B cell (primary cell): ENCODE results near the gene MMP3. TPM values are rescaled to one million over a fixed set of nuclear protein-coding genes. Genes with fewer than 3 reads are reported as not detected.

Source experiments
- ATAC-seq: fragments of 200-7000 bp; cut with Tn5 transposase; one replicate; pipeline ENCODE4 v1.10.0; 2021; ENCODE audit warnings: low read depth, mild to moderate bottlenecking, moderate number of reproducible peaks, moderate library complexity
- CTCF ChIA-PET: fragments of 350-600 bp; sonication (Branson Sonifier 250); formaldehyde crosslinking; loops from one replicate; lab custom pipeline; 2021; ENCODE audit warnings: antibody characterized with exemption, inconsistent platforms; lab: Charles Lee
- POLR2A ChIA-PET: fragments of 350-600 bp; sonication (Branson Sonifier 250); formaldehyde crosslinking; loops from one replicate; lab custom pipeline; 2021; ENCODE audit warnings: antibody characterized with exemption; lab: Charles Lee
- DNase-seq: peaks from one replicate; pipeline ENCODE4 v3.0.0; 2013
- H2AFZ ChIP-seq: 2 replicates; pipeline ENCODE4 v1.6.1; 2012; ENCODE audit warnings: mild to moderate bottlenecking, low read depth, low read length; ENCODE audit not compliant: insufficient read depth, poor library complexity, severe bottlenecking
- H3K27ac ChIP-seq, 2 donors: 1 replicate in 1 of 2; 2 replicates in 1 of 2; pipeline ENCODE4 v1.5.1; 2012 to 2013; ENCODE audit warnings: low read length in 2 of 2, mild to moderate bottlenecking in 2 of 2, moderate library complexity in 1 of 2
- H3K27me3 ChIP-seq, 4 experiments: fragments of 200-600 bp in 1 of 4; sonication (generic) in 1 of 4; replicated peaks in 1 of 4; 1 replicate in 2 of 4; 2 replicates in 2 of 4; pipeline versions ENCODE4 v1.6.1 to v1.7.0; 2013 to 2016; ENCODE audit warnings: low read length in 3 of 4, mild to moderate bottlenecking in 2 of 4, mixed read lengths in 1 of 4, moderate library complexity in 1 of 4; ENCODE audit not compliant: insufficient read depth in 4 of 4, control insufficient read depth in 3 of 4; ENCODE audit errors: control extremely low read depth in 1 of 4
- H3K36me3 ChIP-seq, 2 experiments: replicated peaks in 1 of 2; 1 replicate in 1 of 2; 2 replicates in 1 of 2; pipeline versions ENCODE4 v1.6.1 to v1.7.1; 2013; ENCODE audit warnings: low read length in 1 of 2; ENCODE audit not compliant: insufficient read depth in 2 of 2, control insufficient read depth in 1 of 2; ENCODE audit errors: control extremely low read depth in 1 of 2, extremely low read depth in 1 of 2
- H3K4me1 ChIP-seq, 2 donors: fragments of 200-600 bp in 1 of 2; sonication (generic) in 1 of 2; 1 replicate in 1 of 2; 2 replicates in 1 of 2; pipeline versions ENCODE4 v1.5.1 to v1.6.1; 2013 to 2017; ENCODE audit warnings: low read length in 2 of 2; ENCODE audit not compliant: control insufficient read depth in 2 of 2, insufficient read depth in 2 of 2
- H3K4me2 ChIP-seq: replicated peaks from 2 replicates; pipeline ENCODE3; 2012; ENCODE audit warnings: mild to moderate bottlenecking, low read depth, low read length; ENCODE audit not compliant: poor library complexity, severe bottlenecking
- H3K4me3 ChIP-seq, 5 experiments: fragments of 200-600 bp in 1 of 5; sonication (generic) in 1 of 5; 1 replicate in 3 of 5; 2 replicates in 2 of 5; pipeline versions ENCODE4 v1.5.1 to v1.7.0; 2011 to 2016; ENCODE audit warnings: low read length in 4 of 5, mild to moderate bottlenecking in 4 of 5, low read depth in 2 of 5, control low read depth in 1 of 5, moderate library complexity in 1 of 5; ENCODE audit not compliant: insufficient read depth in 1 of 5; ENCODE audit errors: control extremely low read depth in 1 of 5, extremely low read depth in 1 of 5
- H3K79me2 ChIP-seq: fragments of 200-600 bp; sonication (generic); one replicate; pipeline ENCODE4 v1.6.0; 2016; ENCODE audit warnings: low read length; ENCODE audit not compliant: control insufficient read depth, insufficient read depth
- H3K9ac ChIP-seq: fragments of 200-600 bp; sonication (generic); 2 replicates; pipeline ENCODE4 v1.6.1; 2017; ENCODE audit warnings: mild to moderate bottlenecking, low read length, moderate library complexity
- H3K9me3 ChIP-seq, 3 donors: one replicate each; pipeline versions ENCODE4 v1.6.1 to v1.7.1; 2013; ENCODE audit warnings: low read length in 2 of 3; ENCODE audit not compliant: control insufficient read depth in 2 of 3, insufficient read depth in 1 of 3; ENCODE audit errors: control extremely low read depth in 1 of 3
- H4K20me1 ChIP-seq: 2 replicates; pipeline ENCODE4 v1.6.0; 2012; ENCODE audit warnings: mild to moderate bottlenecking, low read length; ENCODE audit not compliant: insufficient read depth, control insufficient read depth, poor library complexity, severe bottlenecking
- H3K27ac Mint-ChIP-seq: one replicate; pipeline ENCODE4 v1.8.0; 2021; ENCODE audit warnings: mixed read lengths
- H3K27me3 Mint-ChIP-seq: one replicate; pipeline ENCODE4 v1.8.0; 2021; ENCODE audit warnings: mixed read lengths
- H3K4me1 Mint-ChIP-seq: one replicate; pipeline ENCODE4 v1.8.0; 2021; ENCODE audit warnings: mixed read lengths
- H3K4me3 Mint-ChIP-seq: one replicate; pipeline ENCODE4 v1.8.0; 2021; ENCODE audit warnings: mixed read lengths
- H3K9me3 Mint-ChIP-seq: one replicate; pipeline ENCODE4 v1.8.0; 2022; ENCODE audit warnings: mixed read lengths; ENCODE audit not compliant: insufficient read depth
- EZH2 ChIP-seq: IDR thresholded peaks from 2 replicates; pipeline ENCODE4 v1.6.1; 2012; ENCODE audit warnings: borderline replicate concordance, low read depth, mild to moderate bottlenecking, moderate library complexity, low read length; ENCODE audit not compliant: insufficient read depth, poor library complexity, severe bottlenecking
- WGBS: methylation state at CpG from one replicate; pipeline ENCODE4 v1.1.5; 2013; ENCODE audit warnings: missing lambda C conversion rate; ENCODE audit not compliant: insufficient coverage; 5-methylcytosine and 5-hydroxymethylcytosine counted together
- intact Hi-C: fragments of 100-400 bp; cut with micrococcal nuclease; formaldehyde crosslinking; loops from one replicate; pipeline ENCODE4 v1.10.0; 2022
- polyA plus RNA-seq: library from polyadenylated mRNA; depleted of rRNA; stranded (reverse); fragments of >200 nt; gene quantifications from 2 replicates; pipeline ENCODE4 v1.2.3, GENCODE V29; 2012
- total RNA-seq, 2 donors: library from RNA; stranded (reverse); fragments of 120-200 nt in 1 of 2; gene quantifications; 1 replicate in 1 of 2; 2 replicates in 1 of 2; pipeline versions ENCODE4 v1.2.3 to v1.2.4, GENCODE V29; 2013 to 2022
- TF ChIP-seq, protein P1 (sequence below): fragments of 200-600 bp; IDR thresholded peaks from one replicate; pipeline ENCODE4 v1.8.0; 2022; ENCODE audit warnings: antibody characterized with exemption, mild to moderate bottlenecking

MMP3 gene
- total and polyA plus RNA-seq, 2 donors (not counting 1 experiment from before 2014, with no cell fraction given): not detected

DNA sequence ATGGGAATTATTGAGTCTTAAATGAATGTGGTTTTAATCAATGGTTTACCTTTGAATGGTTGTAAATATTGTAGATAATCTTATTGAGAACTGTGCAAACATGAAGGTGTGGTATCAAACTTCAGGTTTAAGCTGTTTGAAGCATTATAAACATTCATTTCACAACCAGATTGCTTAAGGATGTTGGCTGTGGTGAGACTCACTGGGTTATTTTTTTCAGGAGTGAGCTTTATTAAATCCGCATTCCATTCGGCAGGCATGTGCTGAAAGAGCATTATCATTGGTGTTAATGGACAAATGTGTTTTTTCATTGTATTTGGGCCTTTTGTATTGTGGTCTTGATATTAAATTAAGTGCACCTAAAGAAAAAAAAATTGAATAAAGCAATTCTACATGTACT is 9.7 kb downstream of the MMP3 start:
- H3K4me1 ChIP-seq: no peaks in the 10 kb centered on the region
- no peak overlapping the region for H3K4me3 ChIP-seq
- H3K4me3 Mint-ChIP-seq: no peak overlapping the region
- H3K27ac Mint-ChIP-seq: no peak overlapping the region
- peaks cover 0 to 4% (median 0%) of the 10 kb centered on the region in 3 donors for H3K9me3 ChIP-seq
- ChIA-PET POLR2A (no interaction called here), CTCF (no interaction called here)
- H3K27me3 ChIP-seq: peaks cover 0 to 11% (median 0%) of the 10 kb centered on the region in 4 experiments
- no peaks in the 10 kb centered on the region for H4K20me1 ChIP-seq
- peaks cover 37% of the 10 kb centered on the region for H3K27me3 Mint-ChIP-seq
- H3K4me1 Mint-ChIP-seq: peaks cover 2% of the 10 kb centered on the region
- no peaks in the 10 kb centered on the region for H3K79me2 ChIP-seq
- no peak for ATAC-seq
- intact Hi-C loops: no loop called here
- no peak for DNase-seq
- 100% methylated on average over 2 of the region's 2 CpGs for WGBS
- H3K27ac ChIP-seq: no peak overlapping the region
- H2AFZ ChIP-seq: no peak overlapping the region
- no peak overlapping the region for H3K4me2 ChIP-seq
- H3K9me3 Mint-ChIP-seq: no peaks in the 10 kb centered on the region
- H3K9ac ChIP-seq: no peak overlapping the region
- H3K36me3 ChIP-seq: no peaks in the 10 kb centered on the region
- TF ChIP-seq EZH2: no peak
- TF ChIP-seq, protein P1, sequence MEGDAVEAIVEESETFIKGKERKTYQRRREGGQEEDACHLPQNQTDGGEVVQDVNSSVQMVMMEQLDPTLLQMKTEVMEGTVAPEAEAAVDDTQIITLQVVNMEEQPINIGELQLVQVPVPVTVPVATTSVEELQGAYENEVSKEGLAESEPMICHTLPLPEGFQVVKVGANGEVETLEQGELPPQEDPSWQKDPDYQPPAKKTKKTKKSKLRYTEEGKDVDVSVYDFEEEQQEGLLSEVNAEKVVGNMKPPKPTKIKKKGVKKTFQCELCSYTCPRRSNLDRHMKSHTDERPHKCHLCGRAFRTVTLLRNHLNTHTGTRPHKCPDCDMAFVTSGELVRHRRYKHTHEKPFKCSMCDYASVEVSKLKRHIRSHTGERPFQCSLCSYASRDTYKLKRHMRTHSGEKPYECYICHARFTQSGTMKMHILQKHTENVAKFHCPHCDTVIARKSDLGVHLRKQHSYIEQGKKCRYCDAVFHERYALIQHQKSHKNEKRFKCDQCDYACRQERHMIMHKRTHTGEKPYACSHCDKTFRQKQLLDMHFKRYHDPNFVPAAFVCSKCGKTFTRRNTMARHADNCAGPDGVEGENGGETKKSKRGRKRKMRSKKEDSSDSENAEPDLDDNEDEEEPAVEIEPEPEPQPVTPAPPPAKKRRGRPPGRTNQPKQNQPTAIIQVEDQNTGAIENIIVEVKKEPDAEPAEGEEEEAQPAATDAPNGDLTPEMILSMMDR: no peak

DNA sequence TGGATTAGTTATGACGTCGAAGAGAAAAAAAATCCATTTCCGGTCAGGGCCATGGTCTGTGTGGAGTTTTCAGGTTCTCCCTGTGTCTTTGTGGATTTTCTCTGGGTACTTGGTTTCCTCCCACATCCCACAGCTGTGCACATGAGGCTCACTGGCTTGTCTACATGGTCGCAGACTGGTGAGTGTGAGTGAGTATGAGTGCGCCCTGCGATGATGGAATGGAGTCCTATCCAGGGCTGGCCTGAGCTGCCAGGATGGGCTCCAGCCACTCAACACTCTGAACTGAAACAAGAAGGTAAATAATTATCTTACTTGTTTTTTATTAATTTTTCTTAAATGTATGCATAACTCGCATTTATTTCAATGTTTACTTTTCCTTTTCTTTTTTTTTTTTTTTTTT is 10.8 kb downstream of the MMP3 start:
- Mint-ChIP-seq H3K4me3 (no peak overlapping the region), H3K4me1 (peaks cover 2% of the 10 kb centered on the region), H3K27me3 (peaks cover 37% of the 10 kb centered on the region), H3K9me3 (no peaks in the 10 kb centered on the region), H3K27ac (no peak overlapping the region)
- Histone ChIP-seq H3K9me3 (peaks cover 0 to 4% (median 0%) of the 10 kb centered on the region in 3 donors), H3K9ac (no peak overlapping the region), H3K4me3 (no peak overlapping the region), H3K79me2 (no peaks in the 10 kb centered on the region), H3K4me1 (no peaks in the 10 kb centered on the region), H2AFZ (no peak overlapping the region), H3K27me3 (peaks cover 0 to 11% (median 0%) of the 10 kb centered on the region in 4 experiments), H3K27ac (no peak overlapping the region), H3K4me2 (no peak overlapping the region), H3K36me3 (no peaks in the 10 kb centered on the region), H4K20me1 (no peaks in the 10 kb centered on the region)
- no peak for DNase-seq
- CTCF ChIA-PET: no interaction called here
- no peak for ATAC-seq
- POLR2A ChIA-PET: no interaction called here
- no peak for TF ChIP-seq EZH2
- TF ChIP-seq, protein P1: no peak
- intact Hi-C loops: no loop called here
- 100% methylated on average over 1 of the region's 7 CpGs for WGBS
